Activated naive CD4-positive, alpha-beta T cell treated with anti-CD3 and anti-CD28 coated beads, Interleukin-2, amount 50 U/mL, for 24 hours (primary cell): ENCODE measurements around the gene RIMBP3B.
"Not testable (repeated sequence)": the region's sequence is repeated elsewhere in the genome, so short reads cannot be mapped to it uniquely, and the experiment has no call there.

ENCODE experiments used
- H3K27ac Mint-ChIP-seq: one replicate; pipeline ENCODE4 v1.8.0; 2021; ENCODE audit warnings: mild to moderate bottlenecking, mixed read lengths
- H3K27me3 Mint-ChIP-seq: one replicate; pipeline ENCODE4 v1.8.0; 2021; ENCODE audit warnings: mixed read lengths
- H3K36me3 Mint-ChIP-seq: one replicate; pipeline ENCODE4 v1.8.0; 2021; ENCODE audit warnings: mixed read lengths
- H3K4me1 Mint-ChIP-seq: one replicate; pipeline ENCODE4 v1.8.0; 2021; ENCODE audit warnings: mixed read lengths
- H3K4me3 Mint-ChIP-seq: one replicate; pipeline ENCODE4 v1.8.0; 2021; ENCODE audit warnings: mild to moderate bottlenecking, mixed read lengths
- H3K9me3 Mint-ChIP-seq: one replicate; pipeline ENCODE4 v1.8.0; 2021; ENCODE audit warnings: mixed read lengths

Gene RIMBP3B

GRCh38 chr22:21402763-21403314, 19.3 kb downstream of the RIMBP3B start:
- not testable (repeated sequence) for H3K4me1 Mint-ChIP-seq, H3K4me3 Mint-ChIP-seq, H3K9me3 Mint-ChIP-seq, H3K27me3 Mint-ChIP-seq, H3K36me3 Mint-ChIP-seq, H3K27ac Mint-ChIP-seq

GRCh38 chr22:21407139-21407538, 23.6 kb downstream of the RIMBP3B start:
- H3K4me3 Mint-ChIP-seq, H3K4me1 Mint-ChIP-seq, H3K27me3 Mint-ChIP-seq, H3K27ac Mint-ChIP-seq, H3K36me3 Mint-ChIP-seq, H3K9me3 Mint-ChIP-seq: not testable (repeated sequence)

GRCh38 chr22:21407792-21408191, 24.2 kb downstream of the RIMBP3B start:
- not testable (repeated sequence) for H3K4me3 Mint-ChIP-seq, H3K4me1 Mint-ChIP-seq, H3K9me3 Mint-ChIP-seq, H3K36me3 Mint-ChIP-seq, H3K27ac Mint-ChIP-seq, H3K27me3 Mint-ChIP-seq

- not testable (repeated sequence) for H3K4me1 Mint-ChIP-seq, H3K27me3 Mint-ChIP-seq, H3K4me3 Mint-ChIP-seq, H3K9me3 Mint-ChIP-seq, H3K27ac Mint-ChIP-seq, H3K36me3 Mint-ChIP-seq
Observed at GRCh38 chr22:21416375-21416774, 32.8 kb downstream of the RIMBP3B start.

- H3K4me1 Mint-ChIP-seq, H3K27ac Mint-ChIP-seq, H3K27me3 Mint-ChIP-seq, H3K9me3 Mint-ChIP-seq, H3K36me3 Mint-ChIP-seq: not testable (repeated sequence)
- peak within 1 kb of the TSS; percentile 42 for H3K4me3 Mint-ChIP-seq
Observed at GRCh38 chr22:21417227-21417746, 33.7 kb downstream of the RIMBP3B start, which contains the start of gene HIC2. TSS of gene HIC2 (plus strand) at chr22:21417371. CDS start at chr22:21442832, 25,461 bp downstream.

DNA sequence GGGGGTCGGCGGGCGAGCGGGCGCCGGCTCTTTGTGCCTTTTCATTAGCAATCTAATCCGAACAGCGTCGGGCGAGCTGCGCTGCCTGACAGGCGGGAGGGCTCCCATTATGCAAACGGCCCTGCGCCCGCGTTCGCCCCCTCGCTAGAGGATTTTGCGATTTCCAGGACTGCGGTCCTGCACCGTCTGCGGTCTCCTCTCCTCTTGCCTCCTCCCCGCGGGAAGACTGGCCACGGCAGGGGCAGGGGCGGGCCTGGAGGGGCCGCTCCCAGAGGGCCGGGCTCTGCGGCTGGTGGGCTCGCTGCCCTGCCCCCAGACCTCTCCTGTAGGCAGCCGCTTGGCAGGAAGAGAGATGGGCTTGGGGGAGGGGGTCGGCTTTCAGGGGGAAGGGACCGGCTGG, 34.3 kb downstream of the RIMBP3B start:
- H3K4me1 Mint-ChIP-seq, H3K9me3 Mint-ChIP-seq, H3K27me3 Mint-ChIP-seq, H3K36me3 Mint-ChIP-seq, H3K27ac Mint-ChIP-seq: not testable (repeated sequence)
- peak overlapping the region; percentile 42 for H3K4me3 Mint-ChIP-seq

DNA sequence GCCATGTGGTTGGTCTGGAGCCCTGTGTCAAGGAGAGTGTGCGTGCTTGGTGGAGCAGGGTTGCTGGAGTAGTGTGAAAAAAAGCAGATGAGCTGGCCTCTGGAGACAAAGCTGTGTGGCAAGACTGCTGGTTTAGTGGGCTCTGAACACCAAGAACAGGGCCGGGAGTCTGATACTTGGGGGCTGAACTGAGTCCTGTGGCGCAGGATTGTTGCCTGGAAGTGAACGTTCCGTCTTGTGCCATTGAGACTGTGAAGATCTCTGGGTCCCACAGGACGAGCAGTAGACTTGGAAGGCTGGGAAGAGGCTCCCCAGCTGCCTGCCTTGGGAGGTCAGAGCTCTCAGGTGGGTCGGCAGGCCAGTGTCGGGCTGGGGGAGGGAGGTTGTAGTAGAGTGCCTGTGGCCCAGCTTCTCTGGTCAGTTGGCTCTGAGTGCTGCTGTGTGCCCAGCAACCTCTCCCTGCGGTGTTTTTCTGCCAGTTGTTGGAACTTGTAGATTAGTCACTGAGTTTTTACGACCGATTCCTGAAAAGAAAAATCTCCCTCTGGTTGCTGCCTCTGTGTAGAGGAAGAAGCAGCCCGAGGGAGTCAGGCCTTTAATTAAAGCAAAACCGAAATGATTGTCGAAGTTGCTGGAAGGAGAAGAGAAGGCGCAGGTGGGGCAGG, 35.6 kb downstream of the RIMBP3B start:
- not testable (repeated sequence) for H3K27me3 Mint-ChIP-seq, H3K36me3 Mint-ChIP-seq, H3K9me3 Mint-ChIP-seq, H3K4me1 Mint-ChIP-seq, H3K27ac Mint-ChIP-seq, H3K4me3 Mint-ChIP-seq

DNA sequence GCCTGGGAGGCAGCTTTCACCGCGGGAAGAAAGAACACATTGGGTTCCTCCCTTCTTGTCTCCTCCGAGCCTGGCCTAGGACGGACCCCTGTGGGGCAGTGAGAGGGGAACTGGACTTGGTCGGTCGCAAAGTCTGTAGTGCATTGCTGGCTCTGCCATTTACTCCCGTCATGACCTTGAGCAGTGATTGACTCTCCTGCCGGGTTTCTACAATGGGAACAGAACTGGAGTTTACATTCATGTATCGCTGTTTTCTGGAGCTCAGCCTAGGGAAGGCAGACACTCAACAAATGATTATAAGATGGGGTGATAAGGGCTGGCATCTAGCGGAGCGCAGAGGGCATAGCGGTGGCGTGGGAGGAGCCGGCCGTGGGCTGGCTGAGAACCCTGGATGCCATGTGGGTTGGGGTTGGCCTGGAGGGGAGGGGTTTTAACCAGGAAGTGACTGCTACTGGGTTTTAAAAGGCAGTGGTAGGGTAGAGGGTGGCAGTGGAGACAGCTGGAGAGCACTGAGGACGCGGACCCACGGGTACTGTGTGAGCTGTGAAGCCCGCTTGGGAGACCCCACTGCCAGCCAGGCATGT, 36.7 kb downstream of the RIMBP3B start:
- not testable (repeated sequence) for H3K4me3 Mint-ChIP-seq, H3K4me1 Mint-ChIP-seq, H3K27ac Mint-ChIP-seq, H3K9me3 Mint-ChIP-seq, H3K36me3 Mint-ChIP-seq, H3K27me3 Mint-ChIP-seq

GRCh38 chr22:21424084-21424709, 40.6 kb downstream of the RIMBP3B start:
- not testable (repeated sequence) for H3K36me3 Mint-ChIP-seq, H3K9me3 Mint-ChIP-seq, H3K27me3 Mint-ChIP-seq, H3K4me3 Mint-ChIP-seq, H3K27ac Mint-ChIP-seq, H3K4me1 Mint-ChIP-seq

DNA sequence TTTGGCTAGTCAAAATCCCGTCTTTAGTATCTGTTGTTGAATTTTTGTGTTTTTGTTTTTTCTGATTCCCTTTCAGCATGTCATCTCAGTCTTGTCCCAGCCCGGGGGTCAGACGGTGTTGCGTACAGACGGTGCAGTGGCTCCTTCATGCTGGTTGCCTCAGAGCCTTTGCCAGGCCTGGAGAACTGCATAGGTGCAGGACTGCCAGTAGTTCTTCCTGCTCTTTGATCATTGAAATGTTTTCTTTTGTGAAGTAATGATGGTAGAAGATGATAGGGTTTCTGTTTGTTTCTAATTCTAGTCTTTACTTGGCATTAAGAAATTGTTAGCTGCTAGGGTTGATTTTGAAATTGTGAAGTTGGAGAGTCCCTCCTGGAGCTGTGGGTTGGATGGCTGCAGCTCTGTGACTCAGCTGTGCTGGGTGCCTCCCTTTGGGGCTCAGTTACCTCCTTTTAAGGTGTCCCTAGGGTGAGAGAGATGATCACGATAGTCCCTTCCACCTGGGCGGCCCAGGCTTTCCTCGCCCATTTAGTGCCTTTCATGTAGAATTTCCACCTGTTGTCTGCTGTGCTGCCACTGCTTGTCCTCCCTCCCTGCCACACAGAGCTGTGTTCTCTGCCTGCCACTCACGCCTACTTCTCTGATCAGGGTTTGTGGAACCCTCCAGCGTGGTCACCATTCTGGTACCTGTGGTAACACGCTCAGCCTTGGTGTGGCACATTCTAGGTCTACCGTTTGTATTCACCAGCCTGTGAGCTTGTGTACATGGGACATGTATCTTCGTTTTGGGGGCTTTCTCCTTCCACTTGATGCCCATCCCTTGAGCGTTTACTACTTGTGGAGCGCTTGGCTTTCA, 51.1 kb downstream of the RIMBP3B start:
- not testable (repeated sequence) for H3K4me1 Mint-ChIP-seq, H3K36me3 Mint-ChIP-seq, H3K27ac Mint-ChIP-seq, H3K9me3 Mint-ChIP-seq, H3K27me3 Mint-ChIP-seq, H3K4me3 Mint-ChIP-seq

GRCh38 chr22:21435998-21436810, 52.7 kb downstream of the RIMBP3B start:
- H3K27me3 Mint-ChIP-seq, H3K4me1 Mint-ChIP-seq, H3K36me3 Mint-ChIP-seq, H3K9me3 Mint-ChIP-seq, H3K4me3 Mint-ChIP-seq, H3K27ac Mint-ChIP-seq: not testable (repeated sequence)

- not testable (repeated sequence) for H3K36me3 Mint-ChIP-seq, H3K4me1 Mint-ChIP-seq, H3K4me3 Mint-ChIP-seq, H3K27me3 Mint-ChIP-seq, H3K27ac Mint-ChIP-seq, H3K9me3 Mint-ChIP-seq
Observed at GRCh38 chr22:21438013-21438412, 54.5 kb downstream of the RIMBP3B start.
